Transverse colon (tissue), 4 donors: ENCODE results near the gene IFITM1.

Experiments
- EP300 ChIP-seq: sonication (generic); formaldehyde crosslinking; IDR thresholded peaks from one replicate; pipeline ENCODE4 v1.6.1; 2017; ENCODE audit warnings: antibody characterized with exemption, low read depth
- POLR2A ChIP-seq: fragments of 450-650 bp; IDR thresholded peaks from one replicate; pipeline ENCODE4 v1.6.1; 2016; ENCODE audit warnings: antibody characterized with exemption, mild to moderate bottlenecking, moderate library complexity
- POLR2AphosphoS5 ChIP-seq, 3 donors: sonication (generic); formaldehyde crosslinking; IDR thresholded peaks; one replicate each; pipeline ENCODE4 v1.6.1; 2016; ENCODE audit warnings: antibody characterized with exemption in 3 of 3
- TF ChIP-seq, protein P1 (sequence below), 5 experiments: fragments of 200-600 bp in 3 of 5; fragments of 450-650 bp in 2 of 5; sonication (generic) in 3 of 5; IDR thresholded peaks; 1 replicate in 2 of 5; 2 replicates in 3 of 5; pipeline ENCODE4 v1.5.1; 2016 to 2017; ENCODE audit warnings: antibody characterized with exemption in 5 of 5, inconsistent platforms in 3 of 5, mild to moderate bottlenecking in 2 of 5, moderate library complexity in 1 of 5

DNA sequence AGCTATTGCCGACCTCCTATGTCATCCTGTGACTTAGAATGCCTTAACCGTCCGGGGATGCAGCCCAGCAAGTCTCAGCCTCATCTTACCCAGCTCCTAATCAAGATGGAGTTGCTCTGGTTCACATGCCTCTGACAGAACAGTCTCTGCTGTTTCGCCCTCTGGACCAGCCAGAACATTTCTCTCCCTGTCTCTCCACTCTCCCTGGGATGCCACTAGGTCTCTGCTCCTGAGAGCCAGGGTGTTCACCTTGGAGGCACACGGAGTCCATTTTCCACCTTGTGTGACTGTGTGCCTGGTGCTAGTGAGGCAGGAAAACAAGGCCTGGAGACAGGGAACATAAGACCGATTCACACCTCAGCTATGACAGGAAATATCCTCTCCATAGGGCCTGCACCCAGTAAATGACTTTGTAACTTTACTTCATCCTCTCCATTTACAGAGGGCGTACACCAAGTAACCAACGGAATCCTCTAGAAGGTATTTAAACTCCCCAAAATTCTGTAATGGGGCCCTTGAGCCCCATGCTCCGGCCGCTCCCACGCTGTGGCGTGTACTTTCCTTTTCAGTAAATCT lies 38.7 kb downstream of the IFITM1 start:
- TF ChIP-seq, protein P1, sequence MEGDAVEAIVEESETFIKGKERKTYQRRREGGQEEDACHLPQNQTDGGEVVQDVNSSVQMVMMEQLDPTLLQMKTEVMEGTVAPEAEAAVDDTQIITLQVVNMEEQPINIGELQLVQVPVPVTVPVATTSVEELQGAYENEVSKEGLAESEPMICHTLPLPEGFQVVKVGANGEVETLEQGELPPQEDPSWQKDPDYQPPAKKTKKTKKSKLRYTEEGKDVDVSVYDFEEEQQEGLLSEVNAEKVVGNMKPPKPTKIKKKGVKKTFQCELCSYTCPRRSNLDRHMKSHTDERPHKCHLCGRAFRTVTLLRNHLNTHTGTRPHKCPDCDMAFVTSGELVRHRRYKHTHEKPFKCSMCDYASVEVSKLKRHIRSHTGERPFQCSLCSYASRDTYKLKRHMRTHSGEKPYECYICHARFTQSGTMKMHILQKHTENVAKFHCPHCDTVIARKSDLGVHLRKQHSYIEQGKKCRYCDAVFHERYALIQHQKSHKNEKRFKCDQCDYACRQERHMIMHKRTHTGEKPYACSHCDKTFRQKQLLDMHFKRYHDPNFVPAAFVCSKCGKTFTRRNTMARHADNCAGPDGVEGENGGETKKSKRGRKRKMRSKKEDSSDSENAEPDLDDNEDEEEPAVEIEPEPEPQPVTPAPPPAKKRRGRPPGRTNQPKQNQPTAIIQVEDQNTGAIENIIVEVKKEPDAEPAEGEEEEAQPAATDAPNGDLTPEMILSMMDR (IDR thresholded peaks at IDR 0.05) = no peak
- no peak for TF ChIP-seq EP300
- no peak for TF ChIP-seq POLR2A
- no peak for TF ChIP-seq POLR2AphosphoS5 (IDR thresholded peaks at IDR 0.05)
